Gastrocnemius medialis (tissue), 4 donors: ENCODE results near the gene PAEP. TPM values are rescaled to one million over a fixed set of nuclear protein-coding genes. Genes with fewer than 3 reads are reported as not detected.

ENCODE experiments used
- ATAC-seq, 2 donors: fragments of 150-250 bp; one replicate each; pipeline ENCODE4 v1.9.1; 2016
- DNase-seq, 2 donors: peaks; one replicate each; pipeline ENCODE4 v3.0.0-alpha.2; 2019
- H3K27ac ChIP-seq, 4 donors: fragments of 200-600 bp; sonication (generic); 1 replicate in 1 of 4; 2 replicates in 3 of 4; pipeline ENCODE4 v1.5.1; 2016 to 2018; ENCODE audit warnings: mild to moderate bottlenecking in 2 of 4, moderate library complexity in 1 of 4
- H3K27me3 ChIP-seq, 3 donors: fragments of 200-600 bp; sonication (generic) in 2 of 3; 1 replicate in 1 of 3; 2 replicates in 2 of 3; pipeline versions ENCODE4 v1.5.1 to v1.6.0; 2016 to 2019; ENCODE audit warnings: mild to moderate bottlenecking in 1 of 3, moderate library complexity in 1 of 3
- H3K36me3 ChIP-seq, 2 donors: fragments of 200-600 bp; sonication (generic) in 1 of 2; one replicate each; pipeline ENCODE4 v1.5.1; 2017 to 2018
- H3K4me1 ChIP-seq, 2 donors: fragments of 200-600 bp; sonication (generic) in 1 of 2; one replicate each; pipeline ENCODE4 v1.5.1; 2016 to 2017; ENCODE audit warnings: mild to moderate bottlenecking in 2 of 2
- H3K4me3 ChIP-seq, 4 donors: fragments of 200-600 bp; sonication (generic) in 3 of 4; 1 replicate in 1 of 4; 2 replicates in 3 of 4; pipeline ENCODE4 v1.5.1; 2016 to 2019; ENCODE audit warnings: mild to moderate bottlenecking in 2 of 4
- H3K9me3 ChIP-seq, 3 donors: fragments of 200-600 bp; sonication (generic) in 2 of 3; 1 replicate in 1 of 3; 2 replicates in 2 of 3; pipeline ENCODE4 v1.5.1; 2016 to 2019
- CTCF ChIP-seq, 5 experiments: fragments of 450-650 bp in 3 of 5; fragments of 200-600 bp in 2 of 5; sonication (generic) in 2 of 5; IDR thresholded peaks in 4 of 5; conservative IDR thresholded peaks in 1 of 5; 1 replicate in 4 of 5; 2 replicates in 1 of 5; pipeline ENCODE4 v1.5.1; 2016 to 2019; ENCODE audit warnings: antibody characterized with exemption in 5 of 5, mild to moderate bottlenecking in 3 of 5, moderate library complexity in 3 of 5
- POLR2A ChIP-seq, 2 donors: fragments of 450-650 bp; IDR thresholded peaks; one replicate each; pipeline ENCODE4 v1.6.1; 2017; ENCODE audit warnings: antibody characterized with exemption in 2 of 2, mild to moderate bottlenecking in 2 of 2, moderate library complexity in 2 of 2
- in situ Hi-C, 4 donors: fragments of 200-750 bp; cut with MboI; loops; one replicate each; pipeline versions ENCODE4 v1.15.0 to v1.8.0; 2017; ENCODE audit warnings: low sequenced_read_pairs in 4 of 4
- intact Hi-C: fragments of 100-400 bp; cut with DNase I; formaldehyde crosslinking; loops from one replicate; pipeline ENCODE4 v1.15.1; 2023; ENCODE audit warnings: low total_unique reads
- total RNA-seq, 4 donors: library from RNA; depleted of rRNA; stranded (reverse); fragments of >200 nt; gene quantifications; one replicate each; pipeline versions ENCODE4 v1.1.0 to v1.2.3, GENCODE V29; 2016

The PAEP gene
- total RNA-seq, 4 donors from 2014 or later = not detected

GRCh38 chr9:135519179-135519971 is 42.2 kb upstream of the PAEP start:
- intact Hi-C loops (no loop called here), in situ Hi-C loops (no loop called here)
- Histone ChIP-seq H3K36me3 (no peaks in the 10 kb centered on the region), H3K27me3 (peaks cover 0 to 7% (median 0%) of the 10 kb centered on the region in 3 donors), H3K27ac (no peak overlapping the region), H3K9me3 (no peaks in the 10 kb centered on the region), H3K4me1 (no peaks in the 10 kb centered on the region), H3K4me3 (no peak overlapping the region)
- ATAC-seq (no peak), DNase-seq (no peak)
- TF ChIP-seq CTCF (IDR thresholded peaks at IDR 0.05 in 4 of 5, conservative IDR thresholded peaks at IDR 0.05 in 1 of 5) (no peak), POLR2A (IDR thresholded peaks at IDR 0.05) (no peak)

DNA sequence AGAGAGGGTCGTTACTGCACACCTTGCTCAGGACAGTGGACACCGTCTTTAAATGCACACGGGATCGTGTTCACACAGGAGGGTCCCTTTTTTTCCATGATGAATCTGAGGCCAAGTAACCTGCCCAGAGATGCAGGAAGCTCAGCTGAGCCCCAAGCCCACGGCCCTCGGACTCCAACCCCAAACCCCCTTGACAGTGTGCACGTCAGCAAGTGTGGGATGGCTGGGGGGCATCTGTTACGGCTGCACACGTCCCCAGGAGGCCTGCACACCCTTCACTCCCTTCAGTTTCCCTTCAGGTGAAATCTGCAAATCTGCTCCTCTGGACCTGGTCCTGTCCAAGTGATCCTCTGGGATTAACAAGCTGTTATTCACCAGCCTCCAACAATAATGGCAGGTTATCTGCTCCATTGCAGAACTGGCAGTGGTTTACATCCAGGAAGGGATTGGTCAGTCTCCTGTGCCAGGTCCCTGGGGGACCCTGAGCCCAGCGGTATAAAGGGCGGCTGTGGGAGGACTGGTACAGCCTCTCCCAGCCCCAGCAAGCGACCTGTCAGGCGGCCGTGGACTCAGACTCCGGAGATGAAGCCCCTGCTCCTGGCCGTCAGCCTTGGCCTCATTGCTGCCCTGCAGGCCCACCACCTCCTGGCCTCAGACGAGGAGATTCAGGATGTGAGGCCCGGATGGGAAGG is 40.5 kb upstream of the PAEP start, which contains the start of gene LCN1:
TSS of gene LCN1 (plus strand) at position 525 of the 692 bp plus-strand sequence. CDS start at position 583, 58 bp downstream.
- intact Hi-C loops = no loop called here
- ATAC-seq (no peak), DNase-seq (no peak)
- in situ Hi-C loops = no loop called here
- Histone ChIP-seq H3K27ac (no peak within 1 kb of the TSS), H3K36me3 (no peaks in the 10 kb centered on the region), H3K9me3 (no peaks in the 10 kb centered on the region), H3K4me1 (no peaks in the 10 kb centered on the region), H3K4me3 (no peak within 1 kb of the TSS), H3K27me3 (peaks cover 0 to 7% (median 0%) of the 10 kb centered on the region in 3 donors)
- TF ChIP-seq POLR2A (IDR thresholded peaks at IDR 0.05) = no peak
- no peak for TF ChIP-seq CTCF (IDR thresholded peaks at IDR 0.05 in 4 of 5, conservative IDR thresholded peaks at IDR 0.05 in 1 of 5)

GRCh38 chr9:135521608-135522095 is 39.9 kb upstream of the PAEP start:
- no peak for ATAC-seq
- Histone ChIP-seq H3K27me3 (peaks cover 0 to 7% (median 0%) of the 10 kb centered on the region in 3 donors), H3K27ac (no peak overlapping the region), H3K4me3 (no peak overlapping the region), H3K36me3 (no peaks in the 10 kb centered on the region), H3K9me3 (no peaks in the 10 kb centered on the region), H3K4me1 (no peaks in the 10 kb centered on the region)
- no peak for TF ChIP-seq POLR2A (IDR thresholded peaks at IDR 0.05)
- TF ChIP-seq CTCF (IDR thresholded peaks at IDR 0.05 in 4 of 5, conservative IDR thresholded peaks at IDR 0.05 in 1 of 5) = no peak
- intact Hi-C loops (no loop called here), in situ Hi-C loops (no loop called here)
- DNase-seq = no peak

DNA sequence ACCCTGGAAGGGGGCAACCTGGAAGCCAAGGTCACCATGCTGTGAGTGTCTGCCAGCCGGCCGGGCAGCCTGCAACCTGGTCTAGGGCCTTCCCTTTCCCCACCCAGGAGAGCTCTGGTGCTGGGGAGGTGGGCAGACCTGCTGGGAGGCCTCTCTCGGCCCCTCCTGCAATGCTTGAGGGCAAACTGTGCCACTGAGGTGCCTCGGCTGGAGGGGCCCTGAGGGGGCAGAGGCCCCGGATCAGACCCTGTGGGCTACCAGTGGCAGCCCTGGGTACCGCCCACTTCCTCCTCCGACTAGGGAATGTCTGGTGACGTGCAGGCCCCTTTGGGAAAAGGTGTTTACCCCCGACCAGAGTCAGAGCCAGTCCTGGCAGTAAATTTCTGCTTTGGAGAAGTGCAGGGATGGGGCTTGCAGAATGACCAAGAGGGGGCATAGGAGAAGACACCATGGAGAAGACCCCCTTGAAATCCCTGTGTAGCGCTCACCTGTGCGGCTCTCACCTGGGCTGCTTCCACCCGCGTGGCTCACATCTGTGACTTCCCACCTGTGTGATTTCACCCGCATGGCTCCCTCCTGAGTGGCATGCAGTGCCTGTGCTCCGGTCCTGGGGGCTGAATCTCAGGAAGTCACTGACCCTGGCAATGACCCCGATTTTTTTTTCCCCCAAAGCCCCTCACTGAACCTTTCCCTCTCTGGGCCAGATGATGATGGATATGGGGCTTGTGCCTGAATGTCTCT is 39.2 kb upstream of the PAEP start:
- ATAC-seq = no peak
- DNase-seq = no peak
- H3K27me3 ChIP-seq = peaks cover 0 to 7% (median 0%) of the 10 kb centered on the region in 3 donors
- no peaks in the 10 kb centered on the region for H3K9me3 ChIP-seq
- intact Hi-C loops = no loop called here
- in situ Hi-C loops = no loop called here
- H3K36me3 ChIP-seq = no peaks in the 10 kb centered on the region
- no peak overlapping the region for H3K27ac ChIP-seq
- no peak overlapping the region for H3K4me3 ChIP-seq
- no peak for TF ChIP-seq CTCF (IDR thresholded peaks at IDR 0.05 in 4 of 5, conservative IDR thresholded peaks at IDR 0.05 in 1 of 5)
- no peak for TF ChIP-seq POLR2A (IDR thresholded peaks at IDR 0.05)
- H3K4me1 ChIP-seq = no peaks in the 10 kb centered on the region
